H9 (cell line): ENCODE data around the gene DIS3L. TPM values are rescaled to one million over a fixed set of nuclear protein-coding genes. Genes with fewer than 3 reads are reported as not detected.
A peak's percentile ranks its signal among the peaks of the same experiment; 100 is the strongest.

Experiments
- DNase-seq: peaks from one replicate; pipeline ENCODE4 v3.0.0-alpha.2; 2017
- H2AFZ ChIP-seq: one replicate; pipeline ENCODE4 v1.6.1; 2013; ENCODE audit warnings: mild to moderate bottlenecking, low read length, control low read depth, moderate library complexity
- H2AK5ac ChIP-seq: 2 replicates; pipeline ENCODE4 v1.6.1; 2013; ENCODE audit warnings: low read length, control low read depth, mixed read lengths; ENCODE audit not compliant: insufficient read length
- H2BK120ac ChIP-seq: one replicate; pipeline ENCODE4 v1.6.1; 2013; ENCODE audit warnings: low read depth, mild to moderate bottlenecking, low read length, control low read depth, inconsistent platforms; ENCODE audit not compliant: poor library complexity, severe bottlenecking
- H2BK12ac ChIP-seq: 2 replicates; pipeline ENCODE4 v1.6.1; 2013; ENCODE audit warnings: low read length, control low read depth, mixed read lengths, low read depth; ENCODE audit not compliant: insufficient read length
- H2BK15ac ChIP-seq: 2 replicates; pipeline ENCODE4 v1.6.1; 2013; ENCODE audit warnings: low read depth, low read length, control low read depth
- H2BK20ac ChIP-seq: one replicate; pipeline ENCODE4 v1.6.1; 2013; ENCODE audit warnings: low read depth, mild to moderate bottlenecking, low read length, control low read depth, inconsistent platforms; ENCODE audit not compliant: poor library complexity, severe bottlenecking
- H2BK5ac ChIP-seq: 2 replicates; pipeline ENCODE4 v1.6.1; 2013; ENCODE audit warnings: low read length, control low read depth, mixed read lengths; ENCODE audit not compliant: insufficient read length
- H3K14ac ChIP-seq: 2 replicates; pipeline ENCODE4 v1.6.1; 2013; ENCODE audit warnings: low read length, control low read depth; ENCODE audit not compliant: insufficient read depth
- H3K18ac ChIP-seq: 2 replicates; pipeline ENCODE4 v1.6.1; 2013; ENCODE audit warnings: low read depth, mild to moderate bottlenecking, mixed read lengths, low read length, control low read depth; ENCODE audit not compliant: insufficient read length
- H3K23ac ChIP-seq: 2 replicates; pipeline ENCODE4 v1.6.1; 2013; ENCODE audit warnings: low read length, control low read depth, mixed read lengths, low read depth; ENCODE audit not compliant: insufficient read length
- H3K23me2 ChIP-seq: 2 replicates; pipeline ENCODE4 v1.6.1; 2013; ENCODE audit warnings: low read depth, mild to moderate bottlenecking, mixed read lengths, low read length, control low read depth; ENCODE audit not compliant: insufficient read length, poor library complexity, severe bottlenecking
- H3K27ac ChIP-seq: 2 replicates; pipeline ENCODE4 v1.5.1; 2013; ENCODE audit warnings: low read length, control low read depth, mixed read lengths, low read depth; ENCODE audit not compliant: insufficient read length
- H3K27me3 ChIP-seq: 2 replicates; pipeline ENCODE4 v1.6.1; 2013; ENCODE audit warnings: low read length, control low read depth, inconsistent platforms; ENCODE audit not compliant: insufficient read depth
- H3K4ac ChIP-seq: 2 replicates; pipeline ENCODE4 v1.6.1; 2013; ENCODE audit warnings: low read depth, mild to moderate bottlenecking, control low read depth, inconsistent platforms, low read length, moderate library complexity
- H3K4me1 ChIP-seq: 2 replicates; pipeline ENCODE4 v1.6.1; 2013; ENCODE audit warnings: low read length, control low read depth, inconsistent platforms; ENCODE audit not compliant: insufficient read depth
- H3K4me2 ChIP-seq: 2 replicates; pipeline ENCODE4 v1.6.1; 2013; ENCODE audit warnings: low read length, control low read depth, mixed read lengths; ENCODE audit not compliant: insufficient read length, insufficient read depth
- H3K56ac ChIP-seq: 2 replicates; pipeline ENCODE4 v1.6.1; 2013; ENCODE audit warnings: low read depth, mild to moderate bottlenecking, mixed read lengths, low read length, control low read depth; ENCODE audit not compliant: insufficient read length
- H3K79me1 ChIP-seq: 2 replicates; pipeline ENCODE4 v1.6.1; 2013; ENCODE audit warnings: low read depth, mild to moderate bottlenecking, moderate library complexity, low read length, control low read depth, inconsistent platforms; ENCODE audit not compliant: insufficient read depth, poor library complexity, severe bottlenecking
- H3K79me2 ChIP-seq: 2 replicates; pipeline ENCODE4 v1.6.1; 2013; ENCODE audit warnings: low read length, control low read depth, inconsistent platforms; ENCODE audit not compliant: insufficient read depth
- H3K9ac ChIP-seq: 2 replicates; pipeline ENCODE4 v1.6.1; 2013; ENCODE audit warnings: low read length, control low read depth, mixed read lengths; ENCODE audit not compliant: insufficient read length; ENCODE audit errors: extremely low read depth
- H3K9me3 ChIP-seq: one replicate; pipeline ENCODE4 v1.6.1; 2013; ENCODE audit warnings: low read depth, low read length, inconsistent platforms; ENCODE audit not compliant: control insufficient read depth
- H3T11ph ChIP-seq: one replicate; pipeline ENCODE4 v1.6.1; 2013; ENCODE audit warnings: mild to moderate bottlenecking, low read length, control low read depth, inconsistent platforms
- H4K20me1 ChIP-seq: one replicate; pipeline ENCODE4 v1.6.1; 2013; ENCODE audit not compliant: control insufficient read depth, insufficient read length, insufficient read depth
- H4K5ac ChIP-seq: 2 replicates; pipeline ENCODE4 v1.6.1; 2013; ENCODE audit warnings: low read depth, mild to moderate bottlenecking, mixed read lengths, low read length, control low read depth; ENCODE audit not compliant: insufficient read length
- H4K8ac ChIP-seq: replicated peaks from 2 replicates; pipeline ENCODE4 v1.6.1; 2013; ENCODE audit warnings: low read length, control low read depth, mixed read lengths, low read depth; ENCODE audit not compliant: insufficient read length
- H4K91ac ChIP-seq: 2 replicates; pipeline ENCODE4 v1.6.1; 2013; ENCODE audit warnings: low read depth, mild to moderate bottlenecking, moderate library complexity, mixed read lengths, low read length, control low read depth; ENCODE audit not compliant: insufficient read length
- H3K27ac Mint-ChIP-seq, 3 experiments: 2 replicates in 2 of 3; 3 replicates in 1 of 3; pipeline ENCODE4 v1.8.0; 2020 to 2021; ENCODE audit warnings: mixed read lengths in 3 of 3, mild to moderate bottlenecking in 1 of 3, moderate library complexity in 1 of 3
- H3K27me3 Mint-ChIP-seq: 2 replicates; pipeline ENCODE4 v1.8.0; 2021; ENCODE audit warnings: low read depth, mild to moderate bottlenecking, moderate library complexity, mixed read lengths
- H3K36me3 Mint-ChIP-seq, 3 experiments: 2 replicates in 2 of 3; 3 replicates in 1 of 3; pipeline ENCODE4 v1.8.0; 2020 to 2021; ENCODE audit warnings: low read depth in 3 of 3, mixed read lengths in 3 of 3; ENCODE audit not compliant: insufficient read depth in 1 of 3
- H3K4me1 Mint-ChIP-seq, 2 experiments: 2 replicates each; pipeline ENCODE4 v1.8.0; 2020; ENCODE audit warnings: mixed read lengths in 2 of 2
- H3K4me3 Mint-ChIP-seq, 2 experiments: 2 replicates in 1 of 2; 3 replicates in 1 of 2; pipeline ENCODE4 v1.8.0; 2020 to 2021; ENCODE audit warnings: mild to moderate bottlenecking in 2 of 2, mixed read lengths in 2 of 2, moderate library complexity in 1 of 2
- H3K9me3 Mint-ChIP-seq, 2 experiments: 2 replicates in 1 of 2; 3 replicates in 1 of 2; pipeline ENCODE4 v1.8.0; 2020; ENCODE audit warnings: mild to moderate bottlenecking in 2 of 2, mixed read lengths in 2 of 2, moderate library complexity in 1 of 2
- WGBS: extraction: QIAGEN DNeasy Blood & Tissue Kit; methylation state at CpG from one replicate; pipeline ENCODE4 v1.1.7; 2013; ENCODE audit warnings: missing lambda C conversion rate, low lambda C conversion rate, mixed read lengths; ENCODE audit not compliant: insufficient read length; ENCODE audit errors: extremely low coverage; 5-methylcytosine and 5-hydroxymethylcytosine counted together
- total RNA-seq: library from RNA; stranded (reverse); gene quantifications from 2 replicates; pipeline ENCODE4 v1.2.1, GENCODE V29; 2021
- TF ChIP-seq, protein P1 (sequence below): fragments of 200-600 bp; sonication (generic); conservative IDR thresholded peaks from 3 replicates; pipeline ENCODE4 v1.8.0; 2021; ENCODE audit warnings: antibody characterized with exemption, mild to moderate bottlenecking

The DIS3L gene
- total RNA-seq, 1 experiment from 2014 or later = 30.2 TPM

GRCh38 chr15:66254089-66254950, 39.0 kb upstream of the DIS3L start:
- TF ChIP-seq, protein P1, sequence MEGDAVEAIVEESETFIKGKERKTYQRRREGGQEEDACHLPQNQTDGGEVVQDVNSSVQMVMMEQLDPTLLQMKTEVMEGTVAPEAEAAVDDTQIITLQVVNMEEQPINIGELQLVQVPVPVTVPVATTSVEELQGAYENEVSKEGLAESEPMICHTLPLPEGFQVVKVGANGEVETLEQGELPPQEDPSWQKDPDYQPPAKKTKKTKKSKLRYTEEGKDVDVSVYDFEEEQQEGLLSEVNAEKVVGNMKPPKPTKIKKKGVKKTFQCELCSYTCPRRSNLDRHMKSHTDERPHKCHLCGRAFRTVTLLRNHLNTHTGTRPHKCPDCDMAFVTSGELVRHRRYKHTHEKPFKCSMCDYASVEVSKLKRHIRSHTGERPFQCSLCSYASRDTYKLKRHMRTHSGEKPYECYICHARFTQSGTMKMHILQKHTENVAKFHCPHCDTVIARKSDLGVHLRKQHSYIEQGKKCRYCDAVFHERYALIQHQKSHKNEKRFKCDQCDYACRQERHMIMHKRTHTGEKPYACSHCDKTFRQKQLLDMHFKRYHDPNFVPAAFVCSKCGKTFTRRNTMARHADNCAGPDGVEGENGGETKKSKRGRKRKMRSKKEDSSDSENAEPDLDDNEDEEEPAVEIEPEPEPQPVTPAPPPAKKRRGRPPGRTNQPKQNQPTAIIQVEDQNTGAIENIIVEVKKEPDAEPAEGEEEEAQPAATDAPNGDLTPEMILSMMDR = no peak
- no peaks in the 10 kb centered on the region for H3K4me1 ChIP-seq
- Mint-ChIP-seq H3K36me3 (no peaks in the 10 kb centered on the region), H3K27me3 (peaks cover 87% of the 10 kb centered on the region), H3K4me3 (peak overlapping the region; percentile 75 to 95), H3K27ac (no peak overlapping the region), H3K4me1 (peaks cover 28 to 38% of the 10 kb centered on the region in 2 experiments), H3K9me3 (peaks cover 0 to 4% of the 10 kb centered on the region in 2 experiments; a peak in 1 of 5 replicates)
- peaks cover 41% of the 10 kb centered on the region for H3K27me3 ChIP-seq
- peak overlapping the region; percentile 39 for H3K9ac ChIP-seq
- H3K79me2 ChIP-seq = no peaks in the 10 kb centered on the region
- no peak overlapping the region for H3K18ac ChIP-seq
- H4K5ac ChIP-seq = no peak overlapping the region
- no peak overlapping the region for H3K56ac ChIP-seq
- no peak overlapping the region for H2BK20ac ChIP-seq
- peaks cover 2% of the 10 kb centered on the region for H4K20me1 ChIP-seq
- H3T11ph ChIP-seq = no peak overlapping the region
- no peak overlapping the region for H3K14ac ChIP-seq
- H3K23ac ChIP-seq = no peak overlapping the region
- no peak overlapping the region for H3K4ac ChIP-seq
- peak; percentile 63 for DNase-seq
- no peak overlapping the region for H3K27ac ChIP-seq
- peak overlapping the region; percentile 19 for H2AFZ ChIP-seq
- no peak overlapping the region for H4K8ac ChIP-seq
- H4K91ac ChIP-seq = no peak overlapping the region
- no peak overlapping the region for H2AK5ac ChIP-seq
- H3K9me3 ChIP-seq = no peaks in the 10 kb centered on the region
- H3K23me2 ChIP-seq = peaks cover 19% of the 10 kb centered on the region
- no peaks in the 10 kb centered on the region for H3K79me1 ChIP-seq
- no peak overlapping the region for H2BK15ac ChIP-seq
- H2BK12ac ChIP-seq = no peak overlapping the region
- peak overlapping the region; percentile 87 for H3K4me2 ChIP-seq
- no peak overlapping the region for H2BK5ac ChIP-seq
- WGBS = no CpG with 5 or more reads among the region's 36 CpGs
- no peak overlapping the region for H2BK120ac ChIP-seq
